Epithelial cell of proximal tubule (primary cell): ENCODE results near the gene ADPRS. TPM values are rescaled to one million over a fixed set of nuclear protein-coding genes. Genes with fewer than 3 reads are reported as not detected.

Experiments
- DNase-seq: peaks from one replicate; pipeline ENCODE4 v3.0.0-alpha.2; 2011; ENCODE audit warnings: low read depth
- H3K4me3 ChIP-seq: 2 replicates; pipeline ENCODE4 v1.5.1; 2011; ENCODE audit warnings: low read depth, mild to moderate bottlenecking, low read length
- CTCF ChIP-seq: conservative IDR thresholded peaks from 2 replicates; pipeline ENCODE4 v1.5.1; 2012; ENCODE audit warnings: low read depth, mild to moderate bottlenecking, low read length
- total RNA-seq: library from RNA; depleted of rRNA; stranded (reverse); fragments of >200 nt; gene quantifications from 2 replicates; pipeline ENCODE4 v1.2.3, GENCODE V29; 2015

ADPRS gene
- total RNA-seq, 1 donor from 2014 or later = 92.2 TPM

- H3K4me3 ChIP-seq = no peak overlapping the region
- TF ChIP-seq CTCF = no peak
- DNase-seq = no peak
These were observed 43.3 kb downstream of the ADPRS start for GRCh38 chr1:36132029-36132428.

- no peak for TF ChIP-seq CTCF
- H3K4me3 ChIP-seq = no peak overlapping the region
- DNase-seq = peak; percentile 84
These were observed 44.8 kb downstream of the ADPRS start for GRCh38 chr1:36133484-36133883.

- DNase-seq = no peak
- H3K4me3 ChIP-seq = no peak overlapping the region
- no peak for TF ChIP-seq CTCF
These were observed 45.3 kb downstream of the ADPRS start for GRCh38 chr1:36134031-36134430.

GRCh38 chr1:36134505-36135329 lies 46.0 kb downstream of the ADPRS start:
- H3K4me3 ChIP-seq = no peak overlapping the region
- DNase-seq = no peak
- peak; percentile 69 for TF ChIP-seq CTCF

GRCh38 chr1:36135330-36135667 lies 46.6 kb downstream of the ADPRS start:
- DNase-seq = no peak
- H3K4me3 ChIP-seq = no peak overlapping the region
- no peak for TF ChIP-seq CTCF

- TF ChIP-seq CTCF = no peak
- no peak overlapping the region for H3K4me3 ChIP-seq
- DNase-seq = no peak
These were observed 47.1 kb downstream of the ADPRS start for GRCh38 chr1:36135796-36136195.

- TF ChIP-seq CTCF = no peak
- DNase-seq = no peak
- no peak overlapping the region for H3K4me3 ChIP-seq
These were observed 47.8 kb downstream of the ADPRS start for GRCh38 chr1:36136535-36136934.
